HL-60/S4 treated with retinoic acid at 250 ng/mL for 4 days and 3 days (cell line): ENCODE results near the gene INPP4B.
"Not testable (repeated sequence)": the region's sequence is repeated elsewhere in the genome, so short reads cannot be mapped to it uniquely, and the experiment has no call there.

ENCODE experiments used
- in situ Hi-C: fragments of 300-500 bp; cut with MboI; formaldehyde crosslinking; loops from 2 replicates; pipeline ENCODE4 v1.7.0; 2022; ENCODE audit warnings: low sequenced_read_pairs

Gene INPP4B

GRCh38 chr4:142549726-142550463 lies 296.2 kb downstream of the INPP4B start:
- in situ Hi-C loops: no loop called here

GRCh38 chr4:142549248-142549647 lies 296.9 kb downstream of the INPP4B start:
- in situ Hi-C loops: no loop called here

GRCh38 chr4:142548491-142548890 lies 297.6 kb downstream of the INPP4B start:
- in situ Hi-C loops: no loop called here

GRCh38 chr4:142547974-142548373 lies 298.1 kb downstream of the INPP4B start:
- in situ Hi-C loops: no loop called here

- in situ Hi-C loops: no loop called here
Observed at GRCh38 chr4:142544594-142544993, 301.5 kb downstream of the INPP4B start.

GRCh38 chr4:142544039-142544438 lies 302.1 kb downstream of the INPP4B start:
- in situ Hi-C loops: no loop called here

GRCh38 chr4:142540483-142540804 lies 305.7 kb downstream of the INPP4B start:
- in situ Hi-C loops: no loop called here

GRCh38 chr4:142539796-142540482 lies 306.2 kb downstream of the INPP4B start:
- in situ Hi-C loops: no loop called here

GRCh38 chr4:142535009-142535408 lies 311.1 kb downstream of the INPP4B start:
- in situ Hi-C loops: no loop called here

GRCh38 chr4:142532054-142532453 lies 314.0 kb downstream of the INPP4B start:
- in situ Hi-C loops: no loop called here

- in situ Hi-C loops: no loop called here
Observed at GRCh38 chr4:142530728-142531127, 315.4 kb downstream of the INPP4B start.

- in situ Hi-C loops: no loop called here
Observed at GRCh38 chr4:142528433-142528832, 317.7 kb downstream of the INPP4B start.

- in situ Hi-C loops: no loop called here
Observed at GRCh38 chr4:142523111-142523510, 323.0 kb downstream of the INPP4B start.

- in situ Hi-C loops: no loop called here
Observed at GRCh38 chr4:142519342-142519741, 326.8 kb downstream of the INPP4B start.

- in situ Hi-C loops: no loop called here
Observed at GRCh38 chr4:142516686-142517526, 329.2 kb downstream of the INPP4B start.

- in situ Hi-C loops: no loop called here
Observed at GRCh38 chr4:142512161-142512560, 333.9 kb downstream of the INPP4B start.

- in situ Hi-C loops: no loop called here
Observed at GRCh38 chr4:142509881-142510280, 336.2 kb downstream of the INPP4B start.

- in situ Hi-C loops: not testable (repeated sequence)
Observed at GRCh38 chr4:142509381-142509780, 336.7 kb downstream of the INPP4B start.

GRCh38 chr4:142500966-142501365 lies 345.1 kb downstream of the INPP4B start:
- in situ Hi-C loops: no loop called here

GRCh38 chr4:142497606-142498005 lies 348.5 kb downstream of the INPP4B start:
- in situ Hi-C loops: no loop called here

GRCh38 chr4:142493255-142494110 lies 352.6 kb downstream of the INPP4B start:
- in situ Hi-C loops: no loop called here
